Measurements from ENCODE around the gene FGD4.
A peak's percentile ranks its signal among the peaks of the same experiment; 100 is the strongest.

Gene FGD4

DNA sequence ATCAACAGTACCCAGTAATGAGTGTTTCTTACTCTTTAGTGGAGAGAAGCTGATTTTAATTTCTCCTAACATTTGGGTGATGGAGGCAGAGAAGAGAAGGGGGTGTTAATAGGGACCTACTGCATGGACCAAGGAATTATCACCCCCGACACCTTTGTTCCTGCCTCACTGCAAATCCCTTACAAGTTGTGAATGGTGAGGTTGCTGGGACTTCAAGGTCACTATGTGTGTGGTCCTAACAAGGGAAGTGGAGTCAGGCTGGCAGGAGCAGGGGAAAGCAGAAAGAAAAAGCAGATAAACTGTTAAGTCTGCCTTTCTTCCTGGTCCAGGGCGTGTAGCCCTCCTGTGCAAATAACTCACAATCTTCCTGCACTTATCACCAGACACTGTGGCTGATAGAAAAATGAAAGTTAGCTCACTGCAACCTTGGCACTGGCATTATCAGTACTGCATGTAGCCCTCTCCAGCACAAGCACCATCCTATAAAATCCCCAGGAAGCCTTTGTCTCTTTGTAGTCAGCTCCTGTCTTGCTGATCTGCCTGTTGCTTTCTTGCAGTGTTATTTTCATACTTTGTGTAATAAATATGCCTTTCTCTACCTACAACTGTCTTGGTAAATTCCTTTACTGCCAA lies 167.4 kb downstream of the FGD4 start:
- no peak for DNase-seq

DNA sequence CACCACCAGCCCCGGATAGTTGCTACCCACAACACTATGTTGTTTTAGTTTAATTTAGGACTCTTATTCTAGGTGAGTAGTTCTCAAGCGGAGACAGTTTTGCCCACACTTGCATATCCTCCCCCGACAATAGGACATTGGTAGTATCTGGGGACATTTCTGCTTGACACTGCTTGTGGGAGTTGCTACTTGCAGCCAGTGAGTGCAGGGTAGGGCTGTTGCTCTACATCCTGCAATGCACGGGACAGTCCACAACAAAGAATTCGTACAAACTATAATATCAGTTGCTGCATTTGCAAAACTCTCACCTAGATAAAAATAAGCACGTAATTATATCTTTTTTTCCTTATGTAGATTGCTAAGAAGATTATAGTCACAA lies 167.9 kb downstream of the FGD4 start:
- no peak for DNase-seq

DNA sequence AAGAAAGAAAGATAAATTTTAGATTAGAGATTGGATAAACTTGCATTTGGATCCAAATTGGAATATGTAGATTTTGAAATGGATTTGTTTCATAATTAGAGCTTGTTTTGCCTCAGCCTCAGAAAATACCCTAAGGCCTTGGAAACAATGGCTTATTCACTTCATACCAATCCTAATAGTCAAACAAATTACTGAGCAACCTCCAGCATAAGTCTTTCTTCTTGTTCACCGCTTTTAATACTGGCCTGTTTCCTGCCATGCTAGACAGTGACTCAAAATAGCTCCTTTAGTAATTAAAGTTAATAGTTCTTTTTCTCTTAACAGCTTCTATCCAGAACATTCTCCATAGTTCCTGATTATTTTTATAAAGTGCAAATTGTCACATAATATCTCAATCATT lies 168.9 kb downstream of the FGD4 start:
- DNase-seq, result no peak

DNA sequence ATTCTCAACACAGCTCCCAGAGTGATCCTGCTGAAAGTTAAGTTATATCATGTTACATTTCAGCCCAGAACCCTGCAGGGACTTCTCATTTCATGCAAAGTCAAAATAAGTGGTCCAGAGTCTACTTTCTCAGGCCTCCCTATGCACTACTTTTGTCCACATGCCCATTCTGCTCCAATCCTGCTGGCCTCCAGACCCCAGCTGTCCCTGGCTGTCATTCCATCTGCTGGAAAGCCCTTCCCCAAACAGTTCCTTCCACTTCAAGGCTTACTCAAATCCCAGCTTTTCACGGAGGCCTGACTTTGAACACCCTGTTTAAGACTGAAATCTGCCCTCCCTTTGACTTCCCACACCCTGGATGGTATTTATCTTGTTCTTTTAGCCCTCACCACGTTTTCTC lies 169.9 kb downstream of the FGD4 start:
- peak; percentile 70 for DNase-seq

DNA sequence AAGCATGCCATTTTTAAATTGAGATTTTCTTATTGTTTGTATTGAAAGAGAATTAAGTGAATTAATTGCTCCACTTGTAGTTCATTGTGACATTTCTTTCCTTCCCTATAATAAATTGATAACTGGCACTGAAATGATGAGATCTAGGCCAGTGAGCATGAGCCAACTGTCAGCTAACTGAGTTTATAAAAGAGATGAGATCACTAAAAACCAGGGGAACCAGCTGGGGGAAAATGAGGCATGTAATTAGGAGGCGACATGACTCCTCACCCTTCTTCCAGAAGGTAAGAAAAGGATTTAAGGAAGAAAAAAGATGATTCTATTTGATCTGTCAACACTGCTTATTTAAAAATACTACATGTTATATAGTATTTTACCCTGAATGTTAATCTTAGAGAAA lies 175.2 kb downstream of the FGD4 start:
- no peak for DNase-seq

DNA sequence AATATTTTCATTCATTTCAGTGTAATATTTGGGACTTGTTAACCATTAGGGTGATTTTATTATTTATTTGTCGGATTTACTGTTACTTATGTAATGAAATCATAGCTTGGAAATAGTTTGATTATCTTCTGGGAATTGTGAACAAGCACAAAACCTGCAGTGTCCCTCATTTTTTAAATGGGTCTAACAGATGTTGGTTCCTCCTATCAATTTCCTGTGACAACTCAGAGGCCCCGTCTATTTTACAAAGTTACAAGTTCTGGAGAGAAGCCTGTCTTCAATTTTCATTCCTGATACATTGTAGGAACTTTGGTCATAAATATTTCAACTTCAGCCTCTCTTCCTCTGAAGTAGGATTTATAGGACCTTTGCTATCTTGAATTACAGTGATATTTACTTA lies 178.0 kb downstream of the FGD4 start:
- DNase-seq, result no peak

DNA sequence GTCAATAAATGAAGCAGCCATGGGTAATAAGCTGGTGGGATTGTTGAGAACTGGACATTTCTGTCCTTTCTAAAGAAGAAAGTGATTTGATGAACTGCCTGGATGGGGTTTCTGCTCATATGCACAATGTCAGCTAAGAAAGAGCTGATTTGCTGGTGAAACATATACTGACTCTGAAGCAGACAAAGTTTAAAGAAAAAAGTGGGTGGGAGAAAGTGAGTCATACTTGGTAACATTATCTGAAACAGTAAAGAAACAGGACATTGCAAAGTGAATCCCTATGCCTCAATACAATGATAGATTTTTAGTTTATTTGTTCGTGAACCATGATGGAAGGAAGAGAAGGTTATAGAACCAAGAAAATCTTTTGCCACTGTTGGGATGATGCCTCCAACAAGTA lies 184.2 kb downstream of the FGD4 start:
- no peak for DNase-seq

DNA sequence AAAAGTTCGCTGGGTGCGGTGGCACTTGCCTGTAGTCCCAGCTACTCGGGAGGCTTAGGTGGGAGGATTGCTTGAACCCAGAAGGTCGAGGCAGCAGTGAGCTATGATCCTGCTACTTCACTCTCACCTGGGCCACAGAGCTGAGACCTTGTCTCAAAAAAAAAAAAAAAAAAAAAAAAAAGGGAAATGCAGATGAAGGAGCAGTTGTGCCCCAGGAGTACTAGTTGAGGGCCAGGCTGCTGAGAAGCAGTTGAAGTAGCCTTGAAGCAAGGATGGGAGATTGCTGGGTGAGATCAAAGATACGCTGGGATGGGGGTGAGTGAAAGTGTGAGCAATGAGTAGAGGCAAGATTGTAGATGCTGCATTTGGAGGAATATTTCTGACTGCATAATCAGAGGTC lies 186.3 kb downstream of the FGD4 start:
- no peak for DNase-seq

DNA sequence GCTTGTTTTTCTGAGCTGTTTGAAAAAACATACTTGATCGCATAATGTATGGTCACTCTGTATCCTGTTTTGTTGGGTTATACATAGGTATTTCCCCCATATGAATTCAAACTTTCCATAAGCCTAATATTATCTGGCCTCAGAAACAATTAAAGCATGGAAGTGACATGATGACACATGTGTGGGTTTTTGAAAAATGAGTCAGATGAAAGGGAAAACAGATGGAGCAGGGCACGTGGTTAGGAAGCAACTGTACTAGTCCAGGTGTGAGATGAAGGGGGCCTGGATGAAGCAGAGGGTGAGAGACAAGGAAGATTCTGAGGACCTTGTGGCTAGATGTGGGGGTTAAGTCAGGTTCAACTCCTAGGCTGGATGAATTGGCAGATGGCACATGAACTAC lies 187.0 kb downstream of the FGD4 start:
- DNase-seq, result peak; percentile 86

DNA sequence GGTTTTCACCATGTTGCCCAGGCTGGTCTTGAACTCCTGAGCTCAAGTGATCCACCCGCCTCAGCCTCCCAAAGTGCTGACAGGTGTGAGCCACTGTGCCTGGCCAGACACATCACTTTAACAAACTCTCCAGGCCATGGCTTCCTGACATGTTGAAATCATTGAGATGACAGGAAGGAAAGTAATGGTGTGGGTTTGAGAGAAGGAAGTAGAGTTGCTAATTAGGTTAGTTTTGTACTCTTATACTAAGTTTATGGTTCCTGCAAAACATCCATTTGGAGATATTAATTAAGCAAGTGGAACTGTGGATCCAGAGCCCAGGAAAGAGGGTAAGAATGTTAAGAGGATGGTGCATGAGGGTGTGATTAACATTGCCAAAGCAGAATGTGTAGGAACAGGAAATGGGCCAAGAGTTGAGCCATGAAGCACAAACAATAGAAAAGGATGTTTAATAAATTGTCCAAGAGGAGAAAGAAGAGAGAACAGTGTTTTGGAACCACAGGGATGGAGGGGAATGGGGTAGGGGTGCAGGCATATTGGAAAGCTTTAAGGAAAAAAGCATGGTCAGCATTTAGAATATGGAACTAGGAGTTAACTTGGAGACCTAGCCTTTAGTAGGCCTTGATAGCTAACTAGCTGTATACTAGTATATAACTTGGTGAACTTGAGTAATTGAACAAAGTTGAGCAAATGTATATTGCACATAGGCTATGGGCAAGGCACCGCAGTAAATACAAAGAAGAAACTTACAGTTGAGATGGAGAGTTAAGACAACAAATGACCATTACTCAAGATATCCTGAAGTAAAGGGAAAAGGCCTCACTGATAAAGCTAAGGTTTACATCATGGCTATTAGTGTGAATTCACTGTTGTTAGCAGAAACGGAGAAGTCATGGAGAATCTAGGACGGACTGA lies 188.5 kb downstream of the FGD4 start:
- DNase-seq, result no peak

DNA sequence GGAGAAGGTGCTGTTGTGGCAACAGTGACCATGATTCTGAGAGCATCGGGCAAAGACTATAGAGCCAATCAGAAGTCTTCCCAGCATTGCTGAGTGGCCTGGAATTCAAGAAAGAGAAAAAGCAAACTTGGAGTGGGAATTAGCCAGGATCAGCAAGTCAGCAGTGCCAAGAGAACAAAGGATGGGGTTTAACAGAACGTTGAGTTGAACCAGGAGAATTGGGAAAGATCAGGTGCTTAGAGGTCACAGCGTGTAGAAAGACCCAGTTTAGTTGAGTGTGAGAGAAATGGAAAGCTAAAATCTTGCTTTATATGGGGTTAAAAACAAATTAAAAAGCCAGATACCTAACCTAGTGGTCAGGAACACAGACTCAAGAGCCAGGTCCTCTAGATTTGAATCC lies 189.2 kb downstream of the FGD4 start:
- DNase-seq, result no peak

DNA sequence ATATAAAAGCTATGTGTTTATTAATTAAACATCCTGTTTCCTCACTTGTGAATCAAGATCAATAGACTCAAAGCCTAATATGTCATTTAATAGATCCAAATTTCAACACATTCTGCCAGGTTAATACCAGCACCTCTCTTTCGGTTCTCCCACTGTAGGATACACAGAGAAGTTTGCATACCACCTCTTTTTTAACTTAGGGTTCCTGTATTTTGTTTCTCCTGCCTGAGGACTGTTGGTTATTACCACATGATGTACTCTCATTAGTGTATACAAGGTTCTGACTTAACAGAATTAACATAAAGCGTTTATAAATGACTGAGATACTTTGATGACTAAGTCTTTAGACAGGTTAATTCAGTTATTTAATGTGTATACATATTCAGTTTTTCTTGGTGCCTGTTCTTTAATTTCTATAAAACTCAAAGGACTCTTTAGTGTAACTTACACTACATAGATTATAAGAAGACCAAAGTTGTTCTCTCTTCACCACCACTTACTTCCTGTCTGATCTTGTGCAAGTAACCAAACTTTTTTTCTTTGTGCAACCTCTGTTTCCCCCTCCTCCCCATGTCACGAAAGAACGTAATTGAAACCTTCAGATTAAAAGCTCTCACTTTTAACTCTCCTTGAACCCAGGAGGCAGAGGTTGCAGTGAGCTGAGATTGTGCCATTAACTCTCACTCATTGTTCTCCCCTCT lies 190.0 kb downstream of the FGD4 start:
- DNase-seq, result no peak

DNA sequence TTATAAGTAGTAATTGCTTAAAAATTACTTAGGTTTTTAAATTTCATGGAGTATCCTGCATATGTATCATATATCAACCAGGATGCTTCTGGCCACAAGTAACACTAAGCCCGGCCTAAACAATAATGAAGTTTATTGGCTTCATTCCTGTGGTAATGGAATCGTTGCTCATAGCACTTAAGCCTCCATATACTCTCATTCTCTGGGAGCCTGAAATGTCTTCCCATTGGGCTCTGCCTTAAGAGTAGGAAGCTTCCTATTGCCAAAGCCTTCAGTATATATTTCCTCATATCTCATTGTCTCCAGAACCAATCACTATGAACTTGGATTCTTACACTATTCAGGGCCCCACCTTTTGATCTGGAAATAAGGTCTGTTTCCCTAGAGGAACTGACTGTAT lies 195.9 kb downstream of the FGD4 start:
- no peak for DNase-seq

DNA sequence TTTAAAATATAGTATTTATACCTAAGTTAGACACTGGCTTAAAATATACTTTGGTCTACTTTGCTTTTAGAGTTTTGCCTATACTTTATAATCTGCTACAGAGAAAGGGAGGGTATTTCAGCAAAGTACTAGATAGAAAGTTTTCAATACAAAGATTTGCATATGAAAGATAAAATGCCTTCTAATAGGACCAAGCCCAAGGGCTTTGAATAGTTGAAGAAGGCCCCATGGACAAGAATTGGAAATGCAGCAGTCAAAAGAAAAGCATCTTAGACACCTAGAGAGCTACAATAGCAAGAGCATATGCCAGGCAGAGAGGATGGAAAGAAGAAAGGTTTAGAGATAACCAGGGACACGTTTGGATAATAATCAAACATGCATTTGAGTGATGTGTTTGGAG lies 196.7 kb downstream of the FGD4 start:
- no peak for DNase-seq

DNA sequence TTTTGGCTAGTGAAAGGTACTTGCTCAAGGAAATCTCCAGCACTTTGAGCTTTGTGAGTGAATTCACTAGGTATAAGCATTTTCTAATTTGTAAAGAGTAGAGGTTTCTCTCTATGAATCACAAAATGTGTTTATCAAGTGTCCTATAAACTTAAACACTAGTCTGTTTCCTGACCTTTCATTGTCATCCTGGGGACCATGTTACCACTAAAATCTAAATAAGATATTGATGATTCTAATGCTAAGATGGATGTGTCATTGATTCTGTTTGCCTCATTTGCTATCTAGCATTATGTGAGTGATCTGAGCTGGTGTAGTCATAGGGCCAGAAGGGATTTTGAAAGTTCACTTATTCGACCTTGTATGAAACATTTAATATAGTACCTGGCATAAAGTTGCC lies 199.3 kb downstream of the FGD4 start:
- no peak for DNase-seq

DNA sequence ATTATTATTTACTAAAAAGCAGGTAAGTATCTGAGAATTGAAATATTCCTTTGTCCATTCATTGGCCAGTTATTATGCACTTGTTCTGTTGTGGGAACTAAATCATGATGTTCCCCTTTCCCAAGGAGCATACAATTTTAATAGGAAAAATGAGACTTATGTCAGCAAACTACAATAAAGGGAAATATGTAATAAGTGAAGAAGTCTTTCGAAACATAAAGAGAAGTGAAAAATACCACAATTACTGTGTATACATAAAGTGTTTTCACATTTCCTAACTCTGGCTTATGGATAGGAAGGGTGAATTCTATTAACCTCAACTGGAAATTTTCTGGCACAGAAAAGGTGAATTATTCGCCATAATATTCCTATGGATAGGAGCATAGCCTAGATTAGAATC lies 201.3 kb downstream of the FGD4 start:
- no peak for DNase-seq

DNA sequence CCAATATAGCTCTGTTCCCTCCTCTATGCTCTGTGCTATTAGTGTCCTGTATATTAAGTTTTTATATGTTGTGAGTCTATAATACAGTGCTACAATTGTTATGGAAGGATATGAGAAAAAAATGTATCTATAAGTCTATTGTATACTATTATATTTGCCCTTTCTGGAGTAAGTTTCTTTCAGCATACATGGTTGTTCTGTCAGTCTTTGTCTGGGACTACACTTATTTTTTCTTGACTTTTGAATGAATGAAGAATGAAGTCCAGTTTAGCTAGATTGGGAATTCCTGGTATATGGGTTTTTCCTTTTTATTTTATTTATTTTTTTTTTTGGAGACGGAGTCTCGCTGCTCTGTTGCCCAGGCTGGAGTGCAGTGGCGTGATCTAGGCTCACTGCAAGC lies 203.7 kb downstream of the FGD4 start:
- no peak for DNase-seq

DNA sequence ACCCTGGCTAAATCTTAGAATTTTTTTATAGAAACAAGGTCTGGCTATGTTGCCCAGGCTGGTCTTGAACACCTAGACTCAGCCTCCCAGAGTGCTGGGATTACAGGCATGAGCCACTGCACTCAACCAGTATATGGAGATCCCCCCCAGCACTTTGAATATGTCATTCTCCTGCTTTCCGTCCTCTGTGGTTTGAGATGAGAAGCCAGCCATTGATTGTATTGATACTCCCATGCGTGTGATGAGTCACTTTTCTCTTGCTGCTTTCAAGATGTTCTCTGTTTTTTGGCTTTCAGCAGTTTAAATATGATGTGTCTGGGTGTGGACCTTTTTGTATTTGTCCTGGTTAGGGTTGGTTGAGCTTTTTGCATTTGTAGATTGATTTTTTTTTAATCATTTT lies 204.5 kb downstream of the FGD4 start:
- DNase-seq, result no peak

DNA sequence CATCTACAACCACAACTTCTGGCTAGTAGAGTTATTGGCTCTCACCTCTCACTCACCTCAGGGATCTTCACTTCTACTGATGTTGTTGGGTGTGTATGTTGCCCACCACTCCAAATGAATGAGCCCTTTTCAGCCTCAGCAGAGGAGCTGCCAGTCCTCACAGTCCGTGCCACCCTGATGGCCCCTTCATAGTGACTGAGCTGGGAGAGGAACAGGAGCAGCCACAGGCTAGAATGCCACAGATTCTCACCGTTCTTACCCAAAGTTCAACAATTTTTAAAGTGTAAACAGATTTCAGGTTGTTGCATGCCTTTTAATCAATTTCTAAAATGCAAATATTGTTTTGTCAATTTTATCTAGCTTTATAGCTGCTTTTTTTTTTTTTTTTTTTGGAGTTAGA lies 205.2 kb downstream of the FGD4 start:
- DNase-seq, result no peak

DNA sequence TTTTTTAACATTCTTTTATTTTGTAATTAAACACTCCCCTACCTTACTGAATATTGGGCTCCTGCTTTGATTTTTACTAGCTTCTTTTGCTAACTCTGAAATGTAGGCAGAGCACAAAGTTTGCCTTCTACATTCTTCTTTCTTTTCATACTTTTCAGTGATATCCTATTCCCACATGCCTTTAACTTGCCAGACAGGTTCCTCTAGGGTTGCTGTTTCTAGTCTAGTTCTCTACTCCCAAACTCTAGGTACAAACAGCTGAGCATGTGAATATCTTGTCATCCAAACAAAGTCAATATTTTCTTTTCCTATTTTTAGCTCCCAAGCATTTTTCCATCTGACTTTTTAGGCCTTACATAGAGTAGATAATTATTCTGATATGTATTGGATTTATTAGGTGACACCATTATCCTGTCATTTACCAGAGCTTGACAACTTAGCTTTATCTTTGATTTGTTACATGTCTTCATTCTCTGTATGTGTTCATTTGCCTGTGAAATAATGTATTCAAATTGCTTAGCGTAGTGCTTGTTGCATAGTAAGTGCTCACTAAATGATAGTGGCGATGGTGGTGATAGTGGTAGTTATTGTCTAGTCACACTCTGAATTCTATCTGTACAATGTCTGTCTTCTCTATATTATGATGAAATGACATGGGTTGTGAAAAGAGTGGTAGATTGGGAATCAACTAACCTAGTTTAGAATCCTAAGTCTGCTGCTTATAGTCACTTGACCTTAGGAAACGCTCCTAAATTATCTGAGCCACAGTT lies 206.2 kb downstream of the FGD4 start:
- no peak for DNase-seq

DNA sequence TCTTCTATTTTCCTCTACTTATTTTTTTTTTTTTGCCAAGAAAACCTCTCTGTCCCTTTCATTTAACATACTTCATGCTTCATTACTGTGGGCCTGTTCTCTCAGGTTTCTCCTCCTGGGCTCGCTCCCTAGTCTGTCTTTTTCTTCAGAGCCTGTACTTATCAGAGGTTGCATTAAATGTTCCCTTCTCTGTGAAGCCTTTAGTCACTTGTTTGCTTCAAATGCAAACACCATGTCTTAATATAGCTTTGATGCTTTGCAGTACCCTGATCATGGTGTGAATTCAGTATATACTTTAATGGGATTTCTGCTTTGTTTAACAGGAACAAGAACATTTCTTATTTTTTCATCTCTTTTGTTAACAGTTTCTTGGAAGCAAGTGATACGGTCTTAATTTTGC lies 207.1 kb downstream of the FGD4 start:
- no peak for DNase-seq

DNA sequence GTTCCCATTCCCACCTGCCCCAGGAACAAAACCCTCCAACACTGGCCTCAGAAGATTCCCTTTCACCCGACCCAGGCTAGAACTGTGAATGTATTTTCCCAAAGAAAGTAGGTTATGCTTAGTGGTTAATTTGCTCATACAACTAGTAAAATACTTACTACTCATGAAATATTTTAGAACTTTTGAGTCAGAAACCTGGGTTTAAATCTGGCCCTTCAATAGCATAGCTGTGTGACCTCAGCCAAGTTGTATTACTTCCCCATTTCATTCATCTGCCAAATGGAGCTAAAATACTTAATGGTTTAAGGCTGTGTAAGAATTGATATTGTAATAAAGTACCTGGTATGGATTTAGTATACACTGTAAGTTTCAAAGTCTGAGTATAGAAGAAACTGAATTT lies 210.6 kb downstream of the FGD4 start:
- DNase-seq, result no peak

DNA sequence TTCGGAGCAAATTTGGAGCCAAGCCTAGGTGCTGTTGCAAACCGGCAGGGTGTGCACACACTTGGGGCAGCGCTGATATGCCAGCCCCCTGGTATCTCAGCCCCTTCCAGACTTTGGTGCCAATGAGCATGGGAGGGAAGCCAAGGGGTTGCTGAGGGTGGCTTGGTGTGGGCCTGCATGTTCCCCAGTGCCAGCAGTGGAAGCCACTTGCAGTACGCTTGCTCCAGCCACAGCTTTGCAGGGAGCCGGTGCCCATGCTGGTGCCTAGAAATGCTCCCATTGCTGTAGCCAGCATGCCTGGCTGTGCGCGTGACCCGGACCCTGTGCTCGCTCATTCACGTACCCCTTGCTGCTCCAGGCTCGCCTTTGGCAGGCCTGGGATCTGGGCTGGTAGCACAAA lies 212.6 kb downstream of the FGD4 start:
- no peak for DNase-seq

All from NCI-H524 treated with DMSO at 0.1 percent for 48 hours (cell line).